H4 (cell line): Measurements from ENCODE around the gene MEIS2. TPM values are rescaled to one million over a fixed set of nuclear protein-coding genes. Genes with fewer than 3 reads are reported as not detected.

ENCODE experiments used
- DNase-seq: peaks from one replicate; pipeline ENCODE4 v3.0.0-alpha.2; 2015; ENCODE audit warnings: low spot score
- total RNA-seq: library from RNA; depleted of rRNA; stranded (reverse); fragments of >200 nt; shearing (Covaris generic); gene quantifications from 2 replicates; pipeline ENCODE4 v1.2.3, GENCODE V29; 2014

MEIS2 gene
- total RNA-seq, 1 experiment from 2014 or later, result 13.0 TPM

DNA sequence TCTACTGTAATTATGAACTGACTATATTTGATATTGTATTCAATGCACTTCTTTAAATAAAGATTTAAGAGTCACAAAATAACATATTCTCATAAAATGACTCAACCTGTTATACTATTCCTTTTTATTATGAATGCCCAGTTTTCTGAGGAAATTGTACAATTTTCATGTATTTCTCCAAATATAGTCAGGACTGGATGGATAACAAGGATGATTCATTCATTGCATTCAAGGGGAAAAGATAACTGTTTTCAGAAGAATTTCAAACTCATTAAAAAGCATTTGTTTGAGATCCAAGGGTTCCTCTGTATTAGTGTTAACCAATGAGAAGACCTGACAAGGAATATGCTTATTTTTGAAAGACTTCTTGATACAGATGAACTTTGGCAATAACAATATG, 163.7 kb downstream of the MEIS2 start:
- DNase-seq, result no peak

DNA sequence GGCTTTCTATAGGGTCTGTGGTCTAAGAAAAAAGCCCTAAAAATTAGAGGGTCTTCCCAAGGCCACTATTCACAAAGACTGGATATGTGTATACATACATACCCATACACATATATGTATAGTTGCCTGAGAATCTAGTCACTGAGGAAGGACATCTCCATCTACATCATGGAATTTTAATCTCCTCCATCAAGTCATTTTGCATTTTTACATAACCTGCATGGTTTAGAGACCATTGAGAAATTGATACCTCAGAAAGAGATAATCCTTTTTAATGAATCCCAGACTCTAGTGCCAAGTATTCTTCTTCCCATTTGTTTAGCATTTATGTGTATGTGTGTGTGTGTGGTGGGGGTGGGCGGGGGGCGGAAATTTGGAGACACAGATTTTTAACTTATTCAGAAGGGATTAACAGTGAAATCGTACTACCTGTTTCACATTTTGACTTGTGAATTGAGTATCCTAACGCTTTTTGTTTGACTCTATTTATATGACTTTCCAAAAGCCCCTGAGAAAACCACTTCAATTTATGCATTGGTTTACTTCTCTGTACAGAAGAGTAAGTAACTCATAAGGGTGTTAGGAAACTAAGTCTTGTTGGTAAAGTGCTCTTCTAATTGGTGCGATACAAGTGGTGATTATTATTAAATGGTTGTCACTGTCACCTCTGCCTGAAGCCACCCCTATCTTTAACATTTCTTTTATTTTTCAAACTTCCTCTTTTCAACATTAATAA, 166.9 kb downstream of the MEIS2 start:
- DNase-seq, result no peak

DNA sequence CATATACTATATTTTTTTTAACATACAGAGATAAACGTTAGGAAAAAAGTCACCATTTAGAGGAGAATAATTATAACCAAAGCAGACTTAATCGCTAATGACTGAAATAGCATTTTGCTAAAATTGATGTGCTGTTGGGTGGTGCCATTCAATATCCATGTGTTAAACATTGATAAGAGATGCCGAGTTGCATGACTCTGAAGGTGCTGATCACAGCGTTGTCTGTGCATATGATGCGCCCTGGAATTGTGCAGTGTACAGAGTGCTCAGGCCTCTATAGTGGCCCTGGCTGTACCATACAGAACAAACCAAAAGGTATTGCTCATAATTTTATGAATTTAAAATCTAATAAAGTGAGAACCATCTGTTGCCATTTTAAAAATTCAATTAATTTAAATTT, 168.3 kb downstream of the MEIS2 start:
- DNase-seq, result no peak

DNA sequence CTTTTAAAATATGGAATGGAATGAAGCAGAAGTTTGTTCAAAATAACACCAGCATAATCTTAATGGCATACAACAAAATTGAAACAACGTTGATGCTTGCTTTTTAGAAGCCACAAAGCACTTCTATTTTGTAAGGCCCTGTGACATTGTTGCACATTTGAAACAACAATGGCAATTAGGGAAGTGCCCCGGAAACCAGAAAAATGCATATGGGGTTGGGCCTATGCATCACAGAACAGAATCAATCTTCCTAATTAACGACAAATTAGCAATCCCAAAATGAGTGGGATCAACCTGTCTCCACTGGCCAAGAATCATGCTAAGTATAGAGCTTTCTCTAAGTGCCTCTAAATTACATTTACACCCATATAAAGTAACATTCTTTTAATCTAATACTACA, 168.9 kb downstream of the MEIS2 start:
- DNase-seq, result no peak

DNA sequence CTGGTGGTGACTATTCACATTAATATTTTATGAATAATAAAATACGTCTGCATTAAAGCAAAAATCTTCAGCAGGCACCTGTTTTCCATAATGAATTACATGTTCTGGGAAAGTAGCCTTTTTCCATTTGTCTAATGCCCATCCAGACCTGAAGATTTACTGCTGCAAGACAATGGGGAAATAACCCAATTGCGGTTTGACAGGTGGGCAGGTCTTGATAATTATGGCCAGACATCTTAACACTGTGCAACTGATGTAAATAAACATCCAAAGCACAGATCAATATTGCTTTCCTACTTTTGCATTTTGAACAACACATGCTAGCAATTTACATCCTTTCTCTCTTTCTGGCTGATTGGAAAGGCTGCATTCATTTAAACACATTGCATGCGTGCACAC, 173.9 kb downstream of the MEIS2 start:
- DNase-seq, result no peak

DNA sequence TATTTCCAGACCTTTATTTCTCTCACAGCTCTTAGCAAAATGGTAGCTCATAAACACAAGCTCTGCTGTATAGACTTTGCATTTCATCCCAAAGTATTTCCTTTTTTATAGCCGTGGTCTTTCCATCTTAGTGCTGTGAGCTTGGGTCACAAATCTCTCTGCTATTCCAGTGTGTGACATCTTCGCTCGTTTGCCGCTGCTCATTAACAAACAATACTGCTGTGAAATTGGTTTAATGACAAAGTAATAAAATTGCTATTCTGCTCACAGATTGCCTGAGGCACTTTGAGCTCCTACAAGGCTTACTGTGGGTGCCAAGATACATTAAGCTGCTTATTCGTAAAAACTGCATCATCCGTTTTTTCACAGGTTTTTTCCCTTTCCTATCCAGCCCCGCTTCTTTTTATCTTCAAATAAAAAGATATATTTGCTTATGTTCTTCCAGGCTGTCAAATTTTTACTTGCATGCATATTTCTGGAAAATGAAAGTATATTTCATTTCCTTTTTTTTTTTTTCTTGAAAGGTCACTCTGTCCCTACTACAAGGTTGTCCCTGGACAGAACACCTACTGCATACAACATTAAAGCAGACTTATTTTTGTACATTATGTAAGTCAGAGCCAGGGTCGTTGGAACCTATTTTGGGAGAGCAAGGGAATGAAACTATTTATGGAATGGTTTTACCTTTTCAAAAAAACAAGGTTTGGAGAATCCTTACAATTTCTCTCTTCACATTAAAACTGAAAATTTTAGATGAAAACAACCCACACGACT, 174.5 kb downstream of the MEIS2 start:
- DNase-seq, result no peak

DNA sequence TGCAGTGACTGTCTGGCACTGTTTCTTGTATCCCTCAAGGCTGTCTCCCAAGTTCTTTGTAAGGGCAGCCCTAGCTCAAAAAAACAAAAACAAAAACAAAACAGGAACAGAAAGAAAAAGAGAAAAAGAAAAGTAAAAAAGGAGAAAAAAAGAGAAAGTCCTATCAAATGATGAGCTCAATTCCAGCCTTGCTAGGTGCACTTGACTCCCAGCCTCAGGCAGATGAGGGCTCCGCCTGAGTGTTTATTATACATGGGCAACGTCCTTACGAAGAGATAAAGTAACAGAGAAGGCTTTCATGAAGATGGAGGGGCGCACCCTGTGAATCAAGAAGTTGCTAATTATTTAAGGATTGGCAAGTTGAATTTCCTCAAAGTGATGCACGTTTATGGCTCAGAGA, 175.3 kb downstream of the MEIS2 start:
- no peak for DNase-seq

DNA sequence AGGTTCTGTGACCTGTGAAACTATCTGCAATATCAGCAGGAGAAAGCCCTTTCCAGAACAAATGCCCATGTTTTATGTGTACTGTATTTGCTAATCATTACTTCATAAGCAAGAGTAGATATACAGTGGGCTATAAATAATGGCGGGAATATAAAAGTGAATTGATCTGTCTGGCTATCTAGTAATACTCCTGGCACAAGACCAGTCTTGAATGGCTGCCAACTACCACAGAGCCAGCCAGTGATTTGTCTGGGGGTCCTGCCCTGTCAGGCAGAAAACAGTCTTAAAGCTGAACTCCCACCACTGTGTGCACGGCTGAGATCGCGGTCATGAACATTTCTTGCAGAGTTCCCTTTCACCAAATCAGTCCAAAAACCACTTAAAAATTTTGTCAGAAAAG, 176.3 kb downstream of the MEIS2 start:
- DNase-seq, result no peak

DNA sequence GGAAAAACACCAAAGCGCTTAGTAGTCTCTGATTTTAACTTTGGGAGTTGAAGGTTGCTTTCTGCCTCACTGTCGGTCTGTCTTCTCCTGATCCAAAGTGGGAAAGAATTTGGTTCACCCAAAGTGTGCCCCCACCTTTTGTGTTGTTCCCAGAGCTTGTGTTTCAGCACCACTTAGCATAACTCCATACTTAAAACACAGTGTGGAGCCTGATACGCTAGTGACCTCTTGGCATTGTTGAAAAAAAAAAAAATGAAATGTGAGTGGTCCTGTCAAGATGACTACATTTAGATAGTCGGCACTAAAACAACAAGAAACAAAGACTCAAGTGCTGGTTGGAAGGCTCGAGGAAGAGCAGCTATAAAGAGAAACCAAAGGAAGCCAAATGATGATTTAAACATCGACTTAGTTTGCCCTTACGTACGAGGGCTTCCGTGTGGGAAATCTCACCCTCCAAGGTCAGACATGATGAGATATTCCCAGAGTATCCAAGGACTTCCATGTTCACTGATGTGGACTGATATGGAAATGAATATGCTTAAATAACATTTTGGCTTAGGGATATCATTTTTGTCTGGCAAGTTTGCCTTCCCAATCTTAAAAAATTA, 178.8 kb downstream of the MEIS2 start:
- DNase-seq, result no peak

DNA sequence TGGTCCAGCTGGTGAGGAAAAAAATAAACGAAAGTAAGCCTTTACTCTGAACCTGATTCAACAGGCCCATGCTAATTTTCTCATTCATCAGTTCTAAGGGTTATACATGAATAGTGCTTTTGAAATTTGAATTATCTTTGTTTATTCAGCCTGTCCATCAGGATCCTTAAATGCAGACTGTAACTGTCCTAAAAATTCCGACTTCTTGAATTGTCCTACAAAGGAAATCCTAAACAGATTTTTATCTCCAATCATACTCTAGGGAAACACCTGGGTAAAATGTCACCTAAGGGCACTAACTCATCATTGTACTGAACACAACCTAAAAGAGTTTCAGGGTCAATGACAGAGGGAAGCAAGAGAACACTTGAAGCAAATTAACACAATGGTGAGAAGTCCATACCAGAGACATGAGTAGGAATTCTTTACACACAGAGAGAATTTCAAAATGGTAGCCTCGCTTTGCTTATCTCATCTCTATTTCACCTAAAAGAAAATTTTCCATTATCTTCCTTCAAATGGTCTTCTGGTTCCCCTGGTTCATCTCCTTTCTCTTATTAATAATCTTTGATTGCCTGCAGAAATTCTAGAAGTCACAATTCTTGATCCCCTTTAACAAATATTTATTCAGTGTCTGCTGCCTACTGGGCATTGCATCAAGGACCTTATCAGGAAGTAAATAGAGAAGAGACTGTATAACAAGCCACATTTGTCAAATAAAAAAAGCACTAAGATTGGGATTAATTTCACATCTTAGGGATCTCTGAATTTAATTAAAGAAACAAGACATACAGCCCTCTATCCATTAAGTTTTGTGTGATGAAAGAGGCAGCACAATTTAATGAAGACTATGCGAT, 182.7 kb downstream of the MEIS2 start:
- DNase-seq, result no peak

DNA sequence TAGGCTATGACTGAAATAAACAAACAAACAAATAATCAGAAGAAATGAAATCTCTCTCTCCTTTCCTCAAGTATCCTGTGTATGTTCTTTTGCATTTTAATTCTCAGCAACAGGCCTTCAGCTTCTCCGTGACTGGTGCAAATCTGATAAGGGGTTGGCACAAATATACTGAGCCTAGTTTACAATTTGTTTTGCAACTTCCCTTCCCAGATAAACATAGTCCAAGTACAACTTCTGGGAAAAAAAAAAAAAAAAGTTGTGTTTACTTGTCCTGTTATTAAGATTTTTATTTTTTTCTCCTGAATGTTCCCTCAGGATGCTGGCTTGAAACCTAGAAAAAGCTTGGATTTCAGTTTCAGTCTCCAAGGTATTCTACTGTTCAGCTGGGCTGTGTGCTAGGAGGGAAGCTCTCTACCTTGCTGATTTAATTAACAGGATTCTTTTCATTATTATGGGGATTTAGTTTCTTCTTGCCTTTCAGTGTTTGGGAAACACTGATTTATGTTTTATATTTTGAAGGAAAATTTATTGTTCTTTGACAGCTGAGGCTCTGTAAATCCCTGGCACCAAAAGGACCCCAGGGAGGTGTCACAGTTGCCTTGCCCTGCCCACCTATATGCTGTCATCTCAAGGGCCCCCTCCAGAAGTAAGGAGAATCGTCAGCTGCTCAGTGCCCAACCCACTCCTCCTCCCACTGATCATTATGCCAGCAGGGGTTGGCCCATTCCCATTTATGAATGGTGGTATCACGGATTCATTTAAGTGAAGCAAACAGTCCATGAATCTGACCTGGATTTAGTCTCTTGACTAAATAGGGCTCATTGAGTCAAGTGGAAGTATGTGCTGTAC, 185.2 kb downstream of the MEIS2 start:
- peak; percentile 67 for DNase-seq

DNA sequence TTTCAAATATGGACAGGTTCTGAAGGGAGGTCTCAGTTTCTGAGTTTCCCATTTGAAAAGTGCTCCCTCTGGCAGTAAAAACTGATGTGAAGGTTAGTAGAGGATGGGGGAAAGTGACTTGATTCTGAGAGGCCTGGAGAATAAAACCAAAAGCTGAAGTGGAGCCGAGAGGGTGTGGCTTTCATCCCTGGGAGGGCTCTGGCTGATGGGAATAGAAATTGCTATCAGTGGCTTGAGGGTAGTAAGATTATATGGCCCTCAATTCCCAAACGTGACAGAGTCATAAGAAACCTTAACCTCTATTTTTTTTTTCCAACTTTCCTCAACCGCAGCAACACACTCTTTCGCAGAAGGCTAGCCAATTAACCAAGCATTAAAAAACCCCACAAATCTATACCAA, 185.9 kb downstream of the MEIS2 start:
- peak; percentile 33 for DNase-seq

DNA sequence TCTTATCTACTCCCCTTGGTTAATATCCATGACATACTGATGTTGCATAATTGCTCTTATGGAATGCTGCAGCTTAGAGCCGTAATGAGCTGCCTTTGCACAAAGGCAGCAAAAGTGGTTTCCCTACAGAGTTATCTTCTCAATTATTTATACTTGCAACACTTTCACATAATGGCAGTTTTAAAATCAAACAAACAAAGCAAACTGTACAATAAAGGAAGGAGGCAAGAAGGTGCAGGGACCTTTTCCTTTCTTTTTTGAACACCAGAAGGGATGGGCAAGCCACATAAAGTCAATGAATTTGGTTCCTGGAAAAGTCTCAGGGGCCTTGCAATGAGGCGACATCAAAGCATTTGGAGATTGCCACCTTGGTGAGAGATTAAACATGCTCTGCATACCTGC, 188.0 kb downstream of the MEIS2 start:
- peak; percentile 16 for DNase-seq

DNA sequence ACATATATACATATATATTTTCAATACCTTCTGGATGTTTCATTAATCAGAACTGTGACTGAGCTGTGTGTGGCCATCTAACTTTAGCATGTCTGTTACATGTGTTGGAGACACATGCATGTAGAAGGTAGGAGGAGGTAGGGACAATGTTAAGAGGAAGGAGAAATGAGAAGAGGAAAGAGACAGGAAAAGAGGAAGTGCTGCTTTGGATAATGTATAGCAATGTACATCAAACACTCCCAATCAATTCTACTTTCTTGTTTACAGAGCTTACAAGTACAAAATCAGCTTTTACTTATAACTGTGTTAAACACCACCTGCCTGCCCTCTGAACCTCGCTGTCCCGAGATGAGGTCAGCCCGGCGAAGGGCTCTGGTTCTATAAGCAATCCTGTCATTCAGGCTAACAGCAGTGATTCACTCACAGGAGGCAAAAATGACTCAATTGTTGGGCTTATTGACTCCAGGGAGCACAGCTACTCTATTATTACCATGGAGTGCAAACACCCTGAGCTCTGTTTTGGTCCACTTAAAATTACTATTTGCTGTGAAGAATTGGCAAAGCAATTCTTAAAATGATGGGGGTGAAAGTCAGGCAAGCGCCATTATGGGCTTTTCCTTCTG, 188.9 kb downstream of the MEIS2 start:
- DNase-seq, result peak; percentile 34

DNA sequence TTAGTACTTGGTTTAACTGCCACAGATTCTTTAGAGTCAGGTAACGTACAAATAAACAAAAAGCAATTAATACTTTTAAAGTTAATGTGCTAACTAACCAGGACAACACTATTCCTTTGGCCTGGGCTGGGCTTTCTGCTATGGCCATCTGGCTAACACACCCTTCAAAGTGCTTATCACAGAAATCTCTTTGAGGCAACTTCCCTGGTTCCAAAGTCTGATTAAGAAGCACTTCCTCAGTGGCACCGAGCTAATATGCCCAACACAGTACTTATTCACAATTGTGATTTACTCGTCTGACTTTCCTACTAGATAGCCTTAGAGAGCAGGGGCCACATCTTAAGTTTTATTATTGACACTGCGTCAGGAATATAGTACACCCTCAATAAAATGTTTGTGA, 191.4 kb downstream of the MEIS2 start:
- no peak for DNase-seq

DNA sequence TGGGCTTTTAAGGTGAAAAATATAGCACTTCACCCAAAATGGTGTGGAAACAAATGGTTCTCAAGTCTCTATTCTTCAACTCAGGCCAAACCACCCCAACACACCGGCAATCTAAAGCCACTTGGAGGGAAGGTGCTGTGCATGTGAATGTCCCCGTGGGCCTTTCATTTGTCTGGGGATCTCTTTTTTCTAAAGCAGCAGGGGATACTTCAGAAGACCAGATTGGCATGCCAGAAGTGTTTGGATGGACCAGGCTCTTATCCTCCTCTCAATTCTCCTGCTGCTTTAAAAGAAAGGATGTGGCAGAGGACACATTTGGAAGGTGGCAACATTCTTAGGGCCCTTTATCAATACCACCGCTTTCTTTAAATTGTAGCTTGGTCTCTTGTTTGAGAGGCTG, 193.1 kb downstream of the MEIS2 start:
- no peak for DNase-seq

DNA sequence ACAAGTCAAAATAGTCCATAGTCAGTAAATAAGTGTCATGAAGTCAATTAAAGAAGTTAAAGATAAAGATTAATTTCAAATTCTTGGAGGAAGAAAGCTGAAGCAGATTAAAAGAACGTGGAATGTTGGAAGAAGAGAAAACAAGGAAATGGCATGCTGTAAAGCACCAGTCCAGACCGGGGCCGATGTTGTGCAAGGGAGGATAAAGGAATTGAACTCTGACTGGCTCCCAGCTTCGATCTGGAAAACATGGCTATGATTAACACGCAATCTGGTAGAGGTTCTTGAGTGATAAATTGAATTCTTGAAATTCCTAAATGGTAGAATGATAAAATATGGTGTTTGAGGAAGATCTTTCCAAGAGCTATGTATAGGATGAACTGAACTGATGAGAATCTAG, 194.4 kb downstream of the MEIS2 start:
- no peak for DNase-seq

DNA sequence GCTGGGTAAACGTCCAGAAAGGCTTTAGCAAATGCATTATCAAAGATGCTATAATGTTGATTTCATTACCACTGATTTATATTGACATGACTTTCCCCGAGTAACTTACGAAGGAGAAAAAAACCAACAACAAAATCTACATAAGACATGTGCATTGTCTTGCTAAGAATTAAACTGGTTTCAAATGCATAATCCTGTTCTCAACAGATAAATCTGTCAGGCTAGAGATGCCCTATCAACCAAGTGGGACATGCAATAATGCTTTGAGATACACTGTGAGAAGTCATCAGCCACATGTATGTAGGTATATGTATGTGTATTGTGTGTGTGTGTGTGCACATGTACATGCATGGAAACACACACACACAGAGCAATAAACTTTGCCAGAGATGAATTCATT, 195.6 kb downstream of the MEIS2 start:
- DNase-seq, result no peak

DNA sequence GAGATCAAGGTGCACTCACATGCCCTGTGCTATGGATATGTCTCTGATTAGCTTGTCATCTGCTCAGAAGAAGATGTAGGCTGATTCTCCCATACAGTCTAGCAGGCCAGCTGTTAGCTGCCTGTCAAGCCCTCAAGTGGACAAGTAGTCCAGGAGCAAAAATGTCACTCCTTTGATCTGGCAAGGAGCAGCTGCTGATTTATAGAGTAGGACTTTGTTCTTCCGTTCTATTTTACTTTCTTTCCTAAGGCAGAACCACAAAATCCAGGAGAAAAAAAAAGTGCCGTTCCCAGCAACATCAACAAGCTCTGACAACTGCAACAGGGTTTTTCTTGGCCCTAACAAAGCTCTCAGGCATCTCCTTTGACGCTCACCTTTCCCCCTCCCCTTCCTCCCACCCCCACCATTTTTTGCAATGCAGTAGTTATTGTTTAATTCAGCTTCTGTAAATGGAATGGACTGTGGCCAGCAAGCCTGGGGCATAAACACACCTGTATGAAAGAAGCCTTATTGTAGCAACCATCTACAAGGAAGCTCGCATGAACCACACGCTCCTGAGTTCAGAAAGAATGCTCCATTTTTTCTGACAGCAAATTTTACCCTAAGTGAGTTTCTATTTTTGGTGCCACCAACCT, 196.3 kb downstream of the MEIS2 start:
- DNase-seq, result no peak

DNA sequence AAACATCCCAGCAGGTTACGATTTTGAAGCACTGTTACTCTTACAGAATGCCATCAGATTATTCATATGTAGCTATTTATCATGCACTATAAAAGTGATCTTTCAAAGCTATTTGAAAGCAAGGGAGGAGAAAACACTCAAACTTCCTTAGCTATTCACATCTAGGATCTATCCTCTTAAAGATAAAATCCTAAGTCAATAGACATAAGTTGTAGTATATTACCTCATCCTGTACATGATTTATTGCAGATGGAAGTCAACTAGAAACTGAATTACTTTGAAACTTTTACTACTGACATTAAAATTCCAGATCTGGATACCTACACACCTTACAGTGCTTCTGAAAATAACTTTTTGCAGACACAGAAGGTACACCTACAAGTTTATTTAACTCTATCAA, 197.2 kb downstream of the MEIS2 start:
- DNase-seq, result no peak
